NOMO-1 treated with dmso at 0.1 percent for 144 hours (cell line): ENCODE results near the gene PDGFD.

Experiments
- DNase-seq: peaks from one replicate; lab custom pipeline; 2025; ENCODE audit not compliant: unreplicated experiment; lab: John Stamatoyannopoulos, UW

PDGFD gene

DNA sequence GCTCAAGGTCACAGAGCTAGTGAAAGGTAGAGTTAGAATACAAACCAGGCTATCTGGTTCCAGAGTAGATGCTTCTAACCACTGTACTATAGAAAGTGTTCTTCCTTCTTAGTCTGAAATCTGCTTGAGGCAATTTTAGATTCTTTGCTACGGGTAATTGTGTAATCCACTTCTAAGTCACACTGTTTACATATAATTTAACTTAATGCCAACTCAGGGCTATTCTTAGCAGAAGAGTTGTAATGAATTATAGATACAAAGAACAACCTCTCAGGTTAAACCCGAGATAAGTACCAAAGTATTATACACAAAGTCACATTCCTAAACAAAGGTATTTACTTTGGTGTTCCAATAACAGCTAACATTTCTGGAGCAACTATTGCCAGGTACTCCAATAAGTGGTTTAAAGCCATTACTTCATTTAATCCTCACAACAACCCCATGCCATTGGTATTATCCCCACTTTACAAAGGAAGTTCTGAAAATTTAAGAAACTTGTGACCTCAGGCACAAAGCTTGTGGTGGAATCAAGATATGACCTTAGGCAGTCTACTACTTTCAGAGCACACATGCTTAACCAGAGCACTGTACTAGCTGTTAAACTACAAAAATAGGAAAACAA is 158.6 kb downstream of the PDGFD start:
- no peak for DNase-seq

DNA sequence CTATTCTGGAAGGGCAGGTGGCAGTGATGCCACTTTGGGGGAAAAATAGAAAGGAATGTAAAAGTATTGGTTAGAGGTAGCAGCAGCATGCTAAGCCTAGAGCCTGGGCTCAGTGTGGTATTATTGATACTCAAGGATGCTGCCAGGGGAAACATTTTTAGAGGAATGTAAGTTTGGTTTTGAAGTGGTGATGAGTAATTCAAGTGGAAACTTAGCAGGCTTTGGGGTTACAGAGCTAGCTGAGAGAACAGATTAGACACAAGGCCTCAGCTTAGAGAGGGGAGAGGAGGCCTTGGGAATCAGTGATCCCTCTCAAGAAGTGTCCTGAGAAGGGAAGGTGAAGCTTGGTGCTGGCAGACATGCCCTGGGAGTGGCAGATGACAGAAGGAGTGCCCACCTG is 160.5 kb downstream of the PDGFD start:
- no peak for DNase-seq

DNA sequence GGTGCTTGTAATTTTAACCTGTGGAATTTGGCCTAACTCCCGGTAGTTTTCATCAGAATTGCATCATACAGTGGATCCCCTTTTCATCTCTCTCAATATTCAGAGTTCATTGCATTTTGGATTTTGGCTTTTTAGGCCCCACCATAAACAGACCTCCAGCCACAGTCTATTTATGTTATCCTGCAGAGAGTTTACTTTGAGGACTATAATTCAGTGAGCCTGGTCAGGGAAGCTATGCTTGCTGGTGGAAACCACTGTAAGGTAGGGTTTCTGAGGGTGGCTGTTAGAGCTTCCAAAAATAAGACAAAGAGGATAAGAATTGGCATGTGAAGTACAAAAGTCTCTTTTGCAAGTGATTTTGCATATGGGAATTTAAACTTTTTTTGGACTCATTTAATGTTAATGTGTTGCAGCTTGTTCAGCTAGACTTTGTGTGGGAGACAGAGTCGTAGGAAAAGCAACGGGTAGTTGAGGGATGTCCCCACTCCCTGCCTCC is 162.3 kb downstream of the PDGFD start:
- no peak for DNase-seq

DNA sequence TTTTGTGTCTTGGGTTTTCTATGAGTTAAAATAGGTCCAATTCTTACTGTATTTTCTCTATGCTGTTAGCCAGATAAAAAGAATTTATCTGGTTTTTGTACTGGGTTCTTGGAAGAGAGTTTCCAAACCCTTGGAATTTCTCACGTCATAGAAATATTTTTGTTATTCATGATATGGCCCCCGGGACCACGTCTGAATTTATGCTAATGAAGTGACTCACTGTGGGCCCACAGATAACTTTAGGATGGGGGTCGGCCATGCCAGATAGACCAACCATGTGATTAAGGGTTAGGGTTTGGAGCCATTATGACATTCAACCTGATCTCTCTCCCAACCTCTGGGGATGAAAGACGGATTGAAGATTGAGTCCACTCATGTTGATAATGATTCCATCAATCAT is 163.1 kb downstream of the PDGFD start:
- no peak for DNase-seq

DNA sequence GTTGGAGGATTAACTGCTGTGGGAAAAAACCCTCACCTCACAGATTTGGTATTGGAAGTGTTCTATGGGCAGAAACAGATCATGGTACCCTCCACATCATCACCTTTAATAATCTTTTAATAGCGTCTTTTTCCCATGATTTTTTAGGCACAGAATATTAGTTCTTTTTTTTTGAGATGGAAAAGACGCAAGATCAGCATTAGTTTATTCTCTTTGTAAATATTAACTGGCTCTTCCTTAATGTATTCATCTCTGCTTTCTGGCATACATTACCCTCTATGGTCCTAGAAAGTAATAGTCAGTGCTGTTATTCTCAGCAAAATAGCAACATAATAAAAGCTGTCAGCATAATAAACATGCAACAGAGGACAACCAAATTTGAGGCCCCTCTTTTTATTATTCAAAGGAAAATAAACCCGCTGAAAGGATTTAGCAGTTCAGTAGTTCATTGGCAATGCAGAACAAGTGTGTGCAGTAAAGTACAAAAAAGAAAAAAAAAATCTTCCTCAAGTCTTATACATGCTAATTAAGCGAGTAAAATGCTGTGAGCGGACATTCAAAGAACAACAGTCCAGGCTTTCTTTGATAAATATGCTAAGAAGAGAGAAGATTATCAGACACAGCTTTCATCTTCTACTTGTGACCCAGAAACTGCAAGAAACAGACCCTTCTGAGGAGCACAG is 165.0 kb downstream of the PDGFD start:
- DNase-seq: no peak

DNA sequence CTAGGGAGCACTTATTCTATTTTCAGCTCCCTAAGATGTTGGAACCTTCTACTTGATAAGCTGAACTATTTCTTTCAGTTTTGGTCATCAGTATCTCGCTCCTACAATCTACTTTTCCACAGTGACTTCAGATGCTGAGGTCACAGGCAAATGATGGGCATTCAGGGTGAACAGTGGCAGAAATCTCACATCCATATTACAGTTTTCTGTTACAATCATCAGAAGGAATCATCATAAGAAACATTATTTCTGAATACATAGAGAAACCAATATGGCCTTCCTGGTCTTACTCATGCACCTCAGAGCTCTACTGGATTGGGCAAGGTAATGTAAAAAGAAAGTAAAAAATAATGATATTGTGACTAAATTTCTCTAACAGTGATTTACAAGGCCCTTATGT is 166.9 kb downstream of the PDGFD start:
- DNase-seq: no peak

DNA sequence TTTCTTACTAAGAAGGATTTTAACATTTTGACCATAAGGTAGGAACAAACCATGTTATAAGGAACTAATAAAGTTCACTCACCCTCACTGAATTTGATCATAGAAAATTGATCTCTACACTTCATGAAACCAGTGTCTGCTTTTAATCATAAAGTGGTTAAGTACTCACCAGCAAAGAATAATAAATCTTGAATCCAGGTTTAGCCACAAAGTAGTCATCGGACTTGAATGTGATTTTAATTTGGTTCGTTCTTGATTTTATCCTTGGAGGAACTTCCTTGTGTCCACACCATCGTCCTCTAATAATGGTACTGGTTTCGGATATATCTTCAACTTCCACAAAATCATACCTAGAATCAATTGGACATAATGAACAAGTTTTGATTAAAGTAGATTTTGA is 168.1 kb downstream of the PDGFD start:
- no peak for DNase-seq

DNA sequence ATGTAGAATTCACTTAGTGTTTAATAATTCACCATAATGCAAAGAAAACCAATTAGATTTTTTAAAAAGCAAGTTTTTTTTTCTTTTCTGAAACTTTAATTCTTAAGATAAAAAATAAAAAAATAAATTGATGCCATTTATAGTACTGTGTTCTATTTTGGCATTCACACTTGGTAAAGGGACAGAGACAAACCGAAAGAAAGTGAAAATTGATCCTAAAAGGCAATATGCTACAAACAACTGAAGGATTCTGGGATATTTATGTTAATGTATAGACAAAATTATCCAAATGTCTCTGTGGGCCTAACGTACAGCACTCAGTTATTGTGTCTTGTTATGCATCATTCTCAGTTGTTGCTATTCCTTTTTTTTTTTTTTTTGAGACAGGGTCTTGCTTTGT is 169.4 kb downstream of the PDGFD start:
- no peak for DNase-seq

DNA sequence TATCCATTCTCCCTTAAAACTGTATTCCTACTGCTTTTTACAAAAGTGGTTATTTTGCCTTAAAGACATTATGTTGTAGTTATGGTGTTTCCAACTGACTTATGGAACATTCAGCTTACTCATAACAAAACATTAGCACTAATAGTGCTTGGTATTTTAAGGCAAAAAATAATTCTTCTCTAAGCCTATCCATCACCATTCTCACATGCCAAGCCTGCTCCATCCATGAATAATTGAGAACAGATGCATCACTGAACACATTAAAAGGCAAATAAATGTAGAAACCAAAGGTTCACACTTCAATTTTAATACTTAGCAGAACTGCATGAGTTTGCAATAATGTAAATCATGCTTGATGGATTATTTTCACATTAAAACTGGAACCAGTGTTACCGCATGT is 169.9 kb downstream of the PDGFD start:
- no peak for DNase-seq

DNA sequence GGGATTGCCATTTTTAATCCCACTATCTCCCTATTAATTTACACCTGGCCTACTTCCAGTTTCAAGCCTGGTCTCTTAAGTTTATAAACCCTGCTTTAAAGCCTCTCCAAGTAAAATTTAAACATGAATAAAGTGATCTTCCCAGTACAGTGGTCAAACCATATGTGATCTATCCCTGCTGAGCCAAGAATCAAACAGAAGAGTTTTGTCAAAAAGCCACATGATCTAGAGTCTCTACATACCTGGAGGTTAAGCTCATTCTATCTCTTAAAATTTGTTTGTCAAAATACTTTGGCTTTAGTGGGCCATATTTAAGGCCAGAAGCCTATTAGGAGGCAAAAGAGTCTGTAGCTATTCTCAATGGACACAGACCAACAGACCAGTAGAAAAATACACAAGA is 170.4 kb downstream of the PDGFD start:
- DNase-seq: no peak

DNA sequence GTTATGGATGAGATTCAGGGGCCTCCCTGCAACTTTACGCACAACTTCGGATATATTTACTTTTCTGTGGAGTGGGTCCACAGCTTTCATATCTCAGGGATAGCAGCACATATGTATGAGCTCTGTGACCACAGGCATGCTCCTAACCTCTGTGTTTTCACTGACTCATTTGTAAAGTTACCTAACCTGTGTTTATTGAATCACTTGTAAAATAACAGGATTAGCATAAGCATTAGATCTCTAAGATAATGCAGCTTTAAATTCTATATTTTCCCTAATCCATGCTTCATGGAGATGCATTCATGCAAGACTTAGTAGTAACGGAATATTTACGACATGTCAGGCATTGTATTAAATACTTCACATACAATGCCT is 175.4 kb downstream of the PDGFD start:
- DNase-seq: no peak

DNA sequence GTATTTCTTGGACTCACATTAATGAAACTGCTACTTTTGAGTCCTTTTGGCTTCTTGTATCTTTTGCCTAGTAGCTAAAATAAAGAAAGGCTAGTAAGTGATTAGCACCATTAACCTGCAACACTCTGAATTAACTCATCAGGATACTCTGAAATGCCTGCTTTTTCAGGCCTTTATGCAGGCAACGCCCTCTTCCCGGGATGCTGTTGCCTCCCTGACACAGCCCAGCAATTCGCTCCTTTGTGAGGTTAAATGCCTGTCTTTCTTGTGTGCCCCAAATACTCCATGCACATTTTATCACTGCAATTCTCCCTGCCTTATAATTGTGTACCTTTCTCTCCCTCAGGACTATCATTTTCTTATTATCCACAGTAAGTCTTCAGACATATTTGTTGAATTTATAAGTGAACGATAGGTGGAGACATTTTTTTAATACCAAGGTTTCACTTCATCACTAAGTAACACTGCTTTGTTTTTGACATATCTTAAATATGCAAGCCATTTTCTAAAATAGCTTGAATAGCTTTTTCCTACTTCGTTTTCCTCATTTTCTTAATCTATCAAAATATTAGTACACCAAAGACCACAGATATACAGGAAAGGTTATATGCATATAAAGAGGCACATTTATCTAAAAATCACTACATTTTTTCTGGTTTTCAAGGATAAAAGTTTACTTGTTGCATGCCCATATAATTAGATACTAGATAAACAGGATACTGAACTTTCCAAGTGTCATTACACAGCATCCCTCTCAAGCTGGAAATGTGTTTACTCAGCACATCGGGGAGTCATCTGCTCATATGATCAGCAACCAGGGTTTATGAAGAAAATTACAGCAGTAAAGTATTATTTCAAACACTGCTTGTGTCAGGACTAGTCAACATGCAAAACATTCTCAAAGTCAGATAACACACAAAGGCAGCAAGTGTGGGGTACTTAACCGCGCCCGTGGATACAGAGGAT is 176.0 kb downstream of the PDGFD start:
- no peak for DNase-seq

DNA sequence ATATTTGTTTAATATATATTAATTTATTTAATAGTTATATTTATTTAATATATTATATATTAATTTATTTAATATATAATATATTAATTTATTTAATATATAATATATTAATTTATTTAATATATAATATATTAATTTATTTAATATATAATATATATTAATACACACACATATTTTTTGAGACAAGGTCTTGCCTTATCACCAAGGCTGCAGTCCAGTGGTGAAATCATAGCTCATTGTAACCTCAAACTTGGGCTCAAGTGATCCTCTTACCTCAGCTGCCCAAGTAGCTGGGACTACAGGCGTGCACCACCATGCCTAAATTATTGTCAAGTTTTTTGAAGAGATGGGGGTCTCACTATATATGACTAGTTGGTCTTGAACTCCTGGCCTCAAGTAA is 178.9 kb downstream of the PDGFD start:
- DNase-seq: no peak

DNA sequence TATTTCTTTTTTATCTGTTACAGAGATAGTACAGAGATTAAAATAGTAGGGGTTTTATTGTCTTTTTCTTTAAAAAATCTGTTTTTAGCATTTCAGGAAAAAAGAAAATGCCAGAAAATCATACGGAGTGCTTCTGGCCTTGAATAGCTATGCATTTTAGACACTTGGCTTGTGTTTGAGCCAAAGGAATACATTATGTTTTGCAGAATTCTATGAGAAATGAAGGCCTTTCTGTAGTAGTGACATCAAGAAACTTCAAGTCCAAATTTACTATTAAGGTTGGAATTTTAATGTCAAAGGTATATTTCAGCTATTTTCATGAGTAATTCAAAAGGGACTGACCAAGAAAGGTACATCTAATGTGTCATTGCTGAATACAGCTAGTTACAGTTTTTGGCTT is 183.8 kb downstream of the PDGFD start:
- no peak for DNase-seq

DNA sequence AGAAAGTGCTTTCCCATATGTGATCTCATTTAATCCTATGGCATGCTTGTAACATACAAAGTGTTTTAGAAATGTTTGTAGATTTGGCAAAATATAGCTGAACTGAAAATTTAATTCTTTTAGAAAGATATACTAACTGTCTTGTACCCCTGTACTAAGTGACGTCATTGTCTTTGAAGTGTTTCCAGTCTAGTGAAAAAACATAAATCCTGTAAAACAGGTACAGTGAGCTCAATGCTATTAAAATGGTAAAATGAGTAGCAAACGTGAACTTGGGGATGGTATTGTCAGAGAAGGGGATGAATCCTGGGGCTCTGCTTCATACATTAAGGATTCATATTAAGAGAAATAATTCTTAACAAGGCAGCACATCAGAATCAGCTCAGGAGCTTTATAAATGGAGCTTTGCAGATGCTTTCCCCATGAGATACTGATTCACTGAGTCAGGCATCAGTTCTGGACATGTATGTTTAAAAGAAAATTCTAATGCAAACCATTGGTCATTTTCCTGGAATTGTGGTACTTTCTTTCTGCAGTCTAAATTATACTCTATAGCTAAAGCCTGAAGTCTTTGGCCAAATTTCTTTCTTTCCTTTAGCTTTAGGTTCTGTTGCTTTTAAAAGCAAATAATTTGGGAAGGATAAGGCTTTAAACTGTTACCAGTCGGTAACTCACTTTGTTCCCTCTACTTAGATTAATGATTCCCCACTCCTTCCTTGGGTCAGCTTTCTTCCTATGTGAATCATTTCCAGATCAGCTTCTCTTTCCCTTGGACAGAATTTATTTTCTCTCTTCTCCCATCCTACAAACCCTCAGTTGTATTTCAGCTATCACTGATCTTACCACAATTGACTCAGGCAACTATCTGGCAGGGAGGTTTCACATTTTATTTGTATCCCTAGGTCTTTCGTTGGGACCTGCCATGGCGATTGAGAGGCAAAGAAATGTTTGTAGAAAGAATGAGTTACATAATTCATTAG is 185.0 kb downstream of the PDGFD start:
- DNase-seq: no peak

DNA sequence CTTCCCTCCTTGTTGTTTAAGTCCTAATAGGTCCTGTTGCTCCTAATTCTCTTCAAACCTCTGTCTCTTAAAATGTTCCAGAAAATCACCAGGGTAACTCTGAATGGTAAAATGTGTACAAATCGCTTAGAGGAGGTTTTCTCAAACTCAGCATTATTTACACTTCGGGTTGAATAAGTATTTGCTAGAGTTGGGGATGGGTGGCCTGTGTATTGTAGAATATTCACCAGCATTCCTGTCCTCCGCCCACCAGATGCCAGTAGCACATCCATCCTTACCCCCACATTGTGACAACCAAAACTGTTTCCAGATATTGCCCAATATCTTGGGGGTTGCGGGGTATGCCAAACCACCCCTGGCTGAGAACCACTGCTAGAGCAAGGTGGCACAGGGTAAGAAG is 191.9 kb downstream of the PDGFD start:
- DNase-seq: no peak

DNA sequence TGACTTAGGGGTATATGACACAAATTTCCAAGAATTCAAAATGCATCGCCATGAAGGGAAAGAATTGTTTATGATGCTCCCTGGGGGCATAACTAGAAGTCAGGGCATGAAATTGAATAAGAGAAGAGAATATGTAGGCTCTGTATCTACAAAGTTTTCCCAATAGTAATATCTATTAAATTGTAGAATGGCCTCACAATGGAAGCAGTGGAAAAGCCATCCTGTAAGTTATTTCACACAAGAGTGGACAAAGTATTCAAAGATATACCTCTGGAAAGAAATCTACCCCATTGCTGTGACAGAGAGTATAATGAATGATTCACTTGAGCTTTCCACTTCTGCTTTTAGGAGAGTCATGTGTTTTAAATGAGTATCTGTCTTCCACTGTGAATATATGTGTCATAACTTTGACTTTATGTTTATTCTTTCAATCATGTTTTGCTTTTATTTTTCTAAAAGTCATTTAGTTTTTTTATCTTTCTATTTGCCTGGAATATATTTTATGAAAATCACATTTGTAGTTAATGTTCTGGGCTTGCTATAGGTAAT is 193.2 kb downstream of the PDGFD start:
- DNase-seq: no peak

DNA sequence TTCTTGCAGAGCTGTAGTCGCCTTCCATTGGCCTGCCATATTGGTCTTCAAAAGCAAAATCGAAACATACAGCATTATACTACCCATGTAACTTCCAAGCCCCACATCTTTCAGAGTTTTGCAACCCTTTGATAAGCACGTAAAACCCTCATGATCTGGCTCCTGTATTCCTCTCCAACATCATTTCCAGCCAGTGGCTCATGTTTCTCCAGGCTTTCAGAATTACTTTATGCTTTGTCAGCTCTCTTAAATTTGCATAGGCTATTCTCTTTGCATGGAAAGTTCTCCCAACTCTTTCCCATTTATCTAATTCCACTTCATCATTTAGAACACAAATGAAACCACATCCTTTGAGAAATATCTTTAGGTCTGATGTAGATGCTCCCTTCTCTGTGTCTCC is 195.3 kb downstream of the PDGFD start:
- no peak for DNase-seq

DNA sequence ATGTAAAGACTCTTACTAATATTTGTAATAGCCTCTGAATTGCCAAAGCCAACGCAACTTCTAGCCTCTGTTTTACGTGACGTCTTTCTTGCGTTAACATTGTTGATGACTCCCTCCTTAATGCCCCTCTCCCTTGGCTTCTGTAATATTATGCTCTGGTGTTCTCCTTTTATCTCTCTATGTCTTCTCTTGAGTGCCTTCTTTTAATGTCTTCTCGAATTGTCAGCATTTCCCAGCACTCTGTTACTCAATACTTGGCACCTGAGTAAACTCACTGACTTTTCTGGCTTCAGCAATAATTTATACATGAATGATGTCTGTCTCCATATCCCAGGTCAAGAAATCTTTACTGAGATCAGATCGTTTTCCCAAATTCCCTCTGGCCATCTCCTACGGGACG is 196.0 kb downstream of the PDGFD start:
- DNase-seq: no peak

DNA sequence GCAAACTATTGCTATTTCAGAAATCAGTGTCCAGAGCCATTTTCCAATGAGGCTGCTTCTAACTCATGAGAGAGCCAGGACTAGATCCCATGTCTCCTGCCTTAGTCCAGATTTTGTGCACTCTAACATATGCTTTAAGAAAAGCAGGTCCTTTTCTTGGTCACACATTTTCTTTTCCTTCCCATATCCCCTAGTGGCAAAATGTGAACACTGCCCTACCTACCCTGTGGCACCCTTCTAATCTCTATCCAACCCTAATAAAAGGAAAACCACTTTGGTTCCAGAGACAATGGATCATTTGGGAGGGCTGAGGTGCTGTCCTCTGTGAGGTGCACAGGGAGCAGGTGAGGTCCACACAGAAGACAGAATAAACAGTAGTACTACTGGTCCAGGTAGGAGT is 199.6 kb downstream of the PDGFD start:
- no peak for DNase-seq
